Activated CD8-positive, alpha-beta memory T cell treated with anti-CD3 and anti-CD28 coated beads for 36 hours (primary cell): ENCODE data around the gene MAPK7. TPM values are rescaled to one million over a fixed set of nuclear protein-coding genes. Genes with fewer than 3 reads are reported as not detected.

ENCODE experiments used
- CTCF ChIA-PET: fragments of 350-600 bp; sonication (Branson Sonifier 250); formaldehyde crosslinking; loops from one replicate; lab custom pipeline; 2021; ENCODE audit warnings: antibody characterized with exemption; lab: Charles Lee
- POLR2A ChIA-PET: fragments of 350-600 bp; sonication (Branson Sonifier 250); formaldehyde crosslinking; loops from one replicate; lab custom pipeline; 2021; ENCODE audit warnings: antibody characterized with exemption; lab: Charles Lee
- total RNA-seq, 2 experiments: library from RNA; stranded (reverse); gene quantifications; one replicate each; pipeline ENCODE4 v1.2.3, GENCODE V29; 2021

MAPK7 gene
- total RNA-seq, 2 experiments from 2014 or later: 18.5 to 19.1 TPM

- CTCF ChIA-PET: no interaction called here
- POLR2A ChIA-PET: no interaction called here
These were observed 18.4 kb upstream of the MAPK7 start for GRCh38 chr17:19359856-19360255.

- ChIA-PET CTCF (no interaction called here), POLR2A (no interaction called here)
These were observed 17.5 kb upstream of the MAPK7 start for GRCh38 chr17:19360772-19361171.

- ChIA-PET CTCF (interaction anchor here (2.4 to 5.5 kb wide), 2 partner anchors 86 to 105 kb away, joined by 7 to 63 read pairs; no protein-coding TSS in a partner anchor), POLR2A (no interaction called here)
These were observed 17.0 kb upstream of the MAPK7 start for GRCh38 chr17:19361326-19361725.

DNA sequence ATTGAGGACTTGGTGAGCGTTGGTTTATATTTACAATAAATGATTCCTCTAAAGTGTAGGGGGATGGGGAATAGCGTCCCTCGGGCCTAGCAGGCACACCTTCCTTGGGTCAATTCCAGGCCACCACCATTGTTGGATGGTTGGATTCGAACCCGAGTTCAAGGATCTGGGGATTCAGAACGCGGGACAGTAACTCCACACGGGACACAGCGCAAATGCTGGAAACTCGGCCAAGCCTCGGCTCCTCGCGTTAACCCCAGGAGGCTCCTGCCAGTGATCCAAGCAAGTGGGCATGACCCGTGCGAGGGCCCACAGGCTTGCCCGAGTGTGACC is 16.4 kb upstream of the MAPK7 start:
- ChIA-PET POLR2A (no interaction called here), CTCF (interaction anchor here (1.2 to 5.5 kb wide), 8 partner anchors 13 to 286 kb away, joined by 3 to 63 read pairs (median 7); partner anchors contain the start of gene MAPK7)

DNA sequence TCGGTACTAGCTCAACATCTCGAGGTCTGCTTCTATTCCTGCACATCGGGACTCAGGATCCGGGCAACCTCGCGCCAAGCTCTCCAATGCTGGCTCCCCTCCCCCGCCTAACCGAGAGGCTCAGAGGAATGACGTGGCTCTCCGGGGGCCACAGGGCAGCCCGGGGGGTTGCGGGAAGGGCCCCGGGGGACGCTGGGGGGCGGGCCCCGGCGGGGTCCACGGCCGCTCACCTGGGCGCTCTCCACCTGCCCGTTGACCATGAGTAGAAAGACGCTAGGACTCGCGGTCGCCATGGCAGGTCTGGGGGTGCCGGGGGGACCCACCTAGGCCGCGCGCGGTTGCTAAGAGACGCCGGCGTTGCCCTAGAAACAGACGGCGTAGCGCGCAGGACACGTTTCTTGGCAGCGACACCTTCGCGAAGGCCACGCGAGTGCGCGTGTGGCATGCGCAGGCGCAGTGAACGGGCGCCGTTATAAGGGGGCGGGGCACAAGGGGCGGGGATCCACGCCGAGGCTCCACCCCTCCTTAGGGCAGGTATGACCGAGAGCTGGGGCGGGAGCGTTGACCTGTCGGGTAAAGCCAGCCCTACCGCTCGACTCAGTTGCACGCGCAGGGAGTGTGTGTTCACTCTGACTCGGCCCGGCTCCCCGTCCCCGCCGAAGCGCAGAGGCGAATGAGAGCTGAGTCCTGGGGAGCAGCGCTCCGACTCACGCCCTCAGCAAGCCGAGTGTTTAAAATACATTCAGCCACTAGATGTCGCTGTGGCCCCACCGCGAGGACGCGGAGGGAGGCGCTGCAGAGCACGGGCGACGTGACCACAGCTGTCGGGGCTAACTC is 15.8 kb upstream of the MAPK7 start, which contains the start of gene B9D1:
Gene B9D1, minus strand, starts transcription at position 447 of the 837 bp plus-strand sequence. Its CDS starts 154 bp downstream, at position 293.
- ChIA-PET POLR2A (interaction anchor here (1.0 kb wide), 1 partner anchor 15 kb away, joined by 9 read pairs; the partner anchor contains the start of gene MAPK7), CTCF (interaction anchor here (0.6 to 5.5 kb wide), 28 partner anchors 8 to 400 kb away, joined by 3 to 63 read pairs (median 4); partner anchors contain the start of gene MAPK7)

DNA sequence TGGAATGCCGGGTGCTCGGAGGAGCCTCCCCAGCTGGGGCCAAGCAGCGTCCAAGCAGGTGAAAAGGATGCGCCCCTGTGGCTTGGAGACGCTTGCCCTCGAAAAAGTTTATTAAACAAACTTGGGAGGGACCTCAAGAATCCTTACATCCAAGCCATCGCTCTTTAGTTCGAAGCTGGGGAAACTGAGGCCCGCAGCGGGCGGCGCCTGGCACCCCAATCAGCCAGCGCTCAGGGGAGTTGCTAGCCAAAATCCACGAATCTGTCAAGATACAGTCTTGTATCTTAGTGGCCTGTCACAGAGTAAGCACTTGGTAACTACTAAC is 15.2 kb upstream of the MAPK7 start:
- ChIA-PET CTCF (interaction anchor here (0.6 to 5.5 kb wide), 24 partner anchors 9 to 400 kb away, joined by 3 to 63 read pairs (median 4); partner anchors contain the start of gene MAPK7), POLR2A (interaction anchor here (1.0 kb wide), 1 partner anchor 15 kb away, joined by 9 read pairs; the partner anchor contains the start of gene MAPK7)

DNA sequence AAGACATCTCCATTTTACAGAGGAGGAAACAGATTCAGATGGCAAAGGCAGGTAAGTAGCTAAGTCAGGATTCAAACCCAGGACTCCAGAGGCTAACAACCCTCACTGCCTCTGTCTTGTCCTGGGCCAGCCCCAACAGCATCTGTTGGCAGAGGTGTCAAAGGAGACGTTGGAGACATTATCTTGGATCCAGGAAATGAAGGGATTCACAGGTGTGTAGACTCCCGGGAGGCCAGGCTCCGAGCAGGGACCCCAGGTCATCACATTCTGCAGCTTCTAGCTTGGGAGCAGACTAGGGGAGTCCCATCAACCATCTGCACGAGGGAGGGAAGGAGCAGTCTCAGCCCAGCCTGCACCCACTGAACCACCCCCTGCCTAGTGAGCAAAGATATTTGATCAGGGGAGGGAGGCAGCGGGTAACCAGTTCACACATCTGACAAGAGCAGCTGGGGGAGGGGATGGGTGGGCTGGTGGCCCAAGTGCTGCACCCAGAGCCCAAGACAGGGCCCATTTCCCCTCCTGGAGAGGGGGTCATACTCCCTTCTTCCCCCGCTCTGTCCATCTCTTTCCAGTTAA is 14.8 kb upstream of the MAPK7 start:
- ChIA-PET CTCF (interaction anchor here (0.6 to 5.5 kb wide), 22 partner anchors 9 to 399 kb away, joined by 3 to 63 read pairs (median 4); partner anchors contain the start of gene MAPK7), POLR2A (no interaction called here)

- CTCF ChIA-PET: interaction anchor here (1.3 to 5.5 kb wide), 3 partner anchors 13 to 397 kb away, joined by 3 to 63 read pairs (median 3); partner anchors contain the start of gene MAPK7
- POLR2A ChIA-PET: interaction anchor here (0.5 kb wide), 1 partner anchor 71 kb away, joined by 8 read pairs; no protein-coding TSS in a partner anchor
These were observed 13.4 kb upstream of the MAPK7 start for GRCh38 chr17:19364699-19365498.

- ChIA-PET POLR2A (interaction anchor here (0.5 kb wide), 1 partner anchor 72 kb away, joined by 8 read pairs; no protein-coding TSS in a partner anchor), CTCF (interaction anchor here (0.9 to 5.5 kb wide), 4 partner anchors 12 to 396 kb away, joined by 3 to 63 read pairs (median 3); partner anchors contain the start of gene MAPK7)
These were observed 12.8 kb upstream of the MAPK7 start for GRCh38 chr17:19365499-19365817.

DNA sequence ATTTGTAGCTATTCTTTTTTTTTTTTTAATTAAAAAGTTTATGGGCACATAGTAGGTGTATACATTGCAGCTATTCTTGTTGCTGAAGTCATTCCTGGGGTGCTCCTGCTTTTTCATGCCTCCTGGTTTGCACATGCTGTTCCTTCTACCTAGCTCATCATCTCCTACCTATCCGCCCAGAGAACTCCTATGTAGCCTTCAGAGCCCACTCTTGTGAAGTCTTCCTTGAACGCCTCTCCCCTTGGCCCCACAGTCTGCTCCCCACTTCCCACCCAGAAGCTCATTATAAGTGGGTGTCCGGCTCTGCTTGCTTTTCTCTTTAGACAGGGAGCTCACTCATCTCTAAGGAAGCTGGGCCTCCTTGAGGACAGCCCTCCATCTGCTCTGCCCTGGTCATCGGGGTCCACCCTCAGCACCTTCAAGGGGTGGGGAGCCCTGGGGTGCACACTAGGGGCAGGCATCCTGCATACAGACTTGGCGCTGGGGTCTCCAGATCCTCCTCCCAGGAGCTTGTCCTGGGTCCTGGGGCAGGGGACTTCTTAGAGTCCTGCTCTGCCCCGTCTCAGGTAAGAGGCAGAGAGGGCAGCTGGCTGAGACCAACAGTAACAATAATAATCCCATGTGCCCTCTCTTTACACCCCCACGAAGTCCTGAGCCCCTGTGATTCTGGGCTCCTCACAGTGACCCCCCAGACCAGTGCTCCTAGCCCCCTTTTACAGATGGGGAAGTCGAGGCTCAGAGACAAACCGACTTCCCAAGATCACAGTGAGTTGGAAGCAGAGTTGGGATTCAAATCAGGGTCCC is 12.3 kb upstream of the MAPK7 start:
- POLR2A ChIA-PET: interaction anchor here (0.5 kb wide), 1 partner anchor 72 kb away, joined by 8 read pairs; no protein-coding TSS in a partner anchor
- CTCF ChIA-PET: interaction anchor here (0.8 to 5.5 kb wide), 4 partner anchors 62 to 396 kb away, joined by 3 to 63 read pairs (median 3); no protein-coding TSS in a partner anchor

GRCh38 chr17:19366637-19366972 is 11.7 kb upstream of the MAPK7 start:
- POLR2A ChIA-PET: no interaction called here
- CTCF ChIA-PET: interaction anchor here (0.8 to 5.5 kb wide), 4 partner anchors 61 to 395 kb away, joined by 3 to 63 read pairs (median 3); no protein-coding TSS in a partner anchor

- CTCF ChIA-PET: no interaction called here
These were observed 10.1 kb upstream of the MAPK7 start for GRCh38 chr17:19368229-19368628.

DNA sequence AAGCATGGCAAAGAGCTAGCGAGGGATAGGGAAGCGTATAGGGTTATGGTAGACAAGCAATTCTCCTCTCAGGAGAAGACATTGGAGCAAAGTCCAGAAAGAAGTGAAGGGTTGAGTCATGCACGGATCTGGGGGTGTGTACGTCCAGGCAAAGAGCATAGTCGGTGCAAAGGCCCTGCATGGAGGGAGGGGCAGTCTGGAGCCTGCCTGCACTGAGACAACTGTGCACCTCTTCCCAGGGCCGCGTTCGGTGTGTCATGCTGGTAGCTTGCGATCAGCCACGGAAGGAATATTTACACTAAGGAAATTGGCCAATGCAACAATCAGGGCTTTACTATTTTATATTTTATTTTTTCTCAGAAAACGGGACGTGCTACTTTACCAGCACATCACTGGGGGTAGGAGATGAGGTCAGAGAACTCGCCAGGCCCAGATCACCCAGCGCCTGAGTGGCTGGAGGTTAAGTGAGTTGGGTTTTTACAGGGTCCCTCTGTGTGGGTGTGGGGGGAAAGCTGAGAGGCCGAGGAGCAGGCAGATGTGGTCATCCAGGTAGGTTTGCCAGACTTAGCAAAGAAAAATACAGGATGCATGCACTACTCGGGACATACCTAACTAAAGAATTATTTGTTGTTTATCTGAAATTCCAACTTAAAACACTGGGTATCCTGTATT is 9.1 kb upstream of the MAPK7 start:
- ChIA-PET POLR2A (no interaction called here), CTCF (interaction anchor here (1.1 kb wide), 1 partner anchor 397 kb away, joined by 3 read pairs; no protein-coding TSS in a partner anchor)

More at GRCh38 chr17:19368229-19368628, 10.1 kb upstream of the MAPK7 start:
- POLR2A ChIA-PET: no interaction called here

- POLR2A ChIA-PET: no interaction called here
- CTCF ChIA-PET: interaction anchor here (0.7 to 1.5 kb wide), 3 partner anchors 8 to 396 kb away, joined by 3 to 4 read pairs (median 3); partner anchors contain the start of gene B9D1
These were observed 8.3 kb upstream of the MAPK7 start for GRCh38 chr17:19369846-19370492.

DNA sequence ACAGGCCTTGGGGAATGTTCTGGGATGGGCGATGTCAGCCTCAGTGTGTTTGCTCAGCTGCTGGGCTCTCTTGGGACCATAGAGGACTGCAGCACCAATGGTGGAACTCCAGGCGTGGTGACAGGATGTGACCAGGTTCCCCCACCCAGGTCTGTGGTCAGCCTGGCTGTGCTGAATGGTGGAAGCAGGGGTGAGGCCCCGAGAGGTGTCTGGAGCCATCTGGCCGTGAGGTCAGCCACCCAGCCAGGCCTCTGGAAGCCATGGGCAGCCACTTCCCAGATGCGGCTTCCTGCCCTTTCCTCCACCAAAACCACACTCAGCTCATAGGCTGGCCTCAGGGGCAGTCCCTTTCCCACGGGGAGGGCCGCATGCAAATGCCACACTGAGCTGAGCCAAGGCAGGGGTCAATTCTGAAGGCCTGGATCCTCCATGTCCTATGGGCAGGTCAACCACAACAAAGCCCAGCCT is 7.8 kb upstream of the MAPK7 start:
- ChIA-PET POLR2A (no interaction called here), CTCF (interaction anchor here (0.7 to 1.5 kb wide), 2 partner anchors 8 to 77 kb away, joined by 3 to 4 read pairs; partner anchors contain the start of gene B9D1)

- CTCF ChIA-PET: interaction anchor here (1.3 to 1.5 kb wide), 2 partner anchors 9 to 76 kb away, joined by 4 to 6 read pairs; partner anchors contain the start of gene B9D1
- POLR2A ChIA-PET: no interaction called here
These were observed 6.9 kb upstream of the MAPK7 start for GRCh38 chr17:19371259-19372010.
